Panc1 (cell line): ENCODE data around the gene UACA. TPM values are rescaled to one million over a fixed set of nuclear protein-coding genes. Genes with fewer than 3 reads are reported as not detected.

Experiments used
- ATAC-seq: fragments of 200-7000 bp; cut with Tn5 transposase; 2 replicates; pipeline ENCODE4 v1.9.1; 2020; ENCODE audit warnings: mild to moderate bottlenecking, moderate library complexity
- BruUV-seq: library from RNA; stranded (reverse); fragments of 400-500 nt; replicated peaks from 2 replicates; lab custom pipeline; 2021; lab: Mats Ljungman, UMichigan
- CTCF ChIA-PET: fragments of 300-600 bp; sonication (Branson Sonifier 250); formaldehyde crosslinking; loops from one replicate; lab custom pipeline; 2022; ENCODE audit warnings: antibody characterized with exemption; lab: Charles Lee
- POLR2A ChIA-PET: fragments of 300-600 bp; sonication (Branson Sonifier 250); formaldehyde crosslinking; loops from one replicate; lab custom pipeline; 2022; ENCODE audit warnings: antibody characterized with exemption; lab: Charles Lee
- DNase-seq: peaks from one replicate; pipeline ENCODE4 v3.0.0-alpha.2; 2010; ENCODE audit warnings: low read depth, low spot score
- H3K27ac ChIP-seq: 2 replicates; pipeline ENCODE4 v1.5.1; 2011; ENCODE audit warnings: mild to moderate bottlenecking, low read length, inconsistent platforms
- H3K27me3 ChIP-seq: fragments of 200-500 bp; sonication (Bioruptor generic); 2 replicates; pipeline ENCODE4 v1.6.0; 2014; ENCODE audit warnings: low read length, inconsistent platforms; ENCODE audit not compliant: control insufficient read depth, insufficient read depth
- H3K36me3 ChIP-seq: fragments of 200-500 bp; sonication (Bioruptor generic); 2 replicates; pipeline ENCODE4 v1.5.1; 2014; ENCODE audit warnings: inconsistent platforms, mild to moderate bottlenecking, low read length, moderate library complexity; ENCODE audit not compliant: control insufficient read depth, insufficient read depth
- H3K4me1 ChIP-seq: 2 replicates; pipeline ENCODE4 v1.5.1; 2011; ENCODE audit warnings: inconsistent platforms, mild to moderate bottlenecking, low read length, moderate library complexity; ENCODE audit not compliant: control insufficient read depth, insufficient read depth
- H3K4me3 ChIP-seq, 2 experiments: 2 replicates each; pipeline ENCODE4 v1.5.1; 2011 to 2012; ENCODE audit warnings: low read depth in 2 of 2, low read length in 2 of 2, mild to moderate bottlenecking in 2 of 2, inconsistent platforms in 1 of 2, moderate library complexity in 1 of 2
- H3K9me3 ChIP-seq: fragments of 200-500 bp; sonication (Bioruptor generic); 2 replicates; pipeline ENCODE4 v1.5.1; 2014; ENCODE audit warnings: low read depth, mild to moderate bottlenecking, inconsistent platforms, low read length, moderate library complexity; ENCODE audit not compliant: control insufficient read depth, insufficient read depth
- CTCF ChIP-seq: fragments of 450-650 bp; IDR thresholded peaks from 2 replicates; pipeline ENCODE4 v1.5.1; 2017; ENCODE audit warnings: mild to moderate bottlenecking
- POLR2AphosphoS5 ChIP-seq: IDR thresholded peaks from 2 replicates; pipeline ENCODE4 v1.6.1; 2012; ENCODE audit warnings: mild to moderate bottlenecking, low read depth, low read length, moderate library complexity
- REST ChIP-seq, 2 experiments: IDR thresholded peaks; 2 replicates each; pipeline ENCODE4 v1.6.1; 2011 to 2012; ENCODE audit warnings: low read depth in 2 of 2, control low read depth in 1 of 2, low read length in 1 of 2, mild to moderate bottlenecking in 1 of 2, moderate library complexity in 1 of 2; ENCODE audit not compliant: insufficient read depth in 1 of 2
- SIN3A ChIP-seq: IDR thresholded peaks from 2 replicates; pipeline ENCODE4 v1.6.1; 2012; ENCODE audit warnings: low read depth, mild to moderate bottlenecking, low read length, moderate library complexity, borderline replicate concordance; ENCODE audit not compliant: insufficient read depth
- TCF7L2 ChIP-seq: IDR thresholded peaks from 2 replicates; pipeline ENCODE4 v1.6.1; 2011; ENCODE audit warnings: mild to moderate bottlenecking, low read depth, low read length, inconsistent platforms
- in situ Hi-C: cut with HindIII; loops from 2 replicates; pipeline ENCODE4 v1.10.0; 2016; ENCODE audit warnings: low sequenced_read_pairs, low pct_unique_long_range_greater_than_20kb
- intact Hi-C: fragments of 100-400 bp; cut with micrococcal nuclease; formaldehyde crosslinking; loops from one replicate; pipeline ENCODE4 v1.10.0; 2022; ENCODE audit not compliant: unreplicated experiment
- total RNA-seq: library from RNA; stranded (reverse); gene quantifications from one replicate; pipeline ENCODE4 v1.2.1, GENCODE V29; 2021; ENCODE audit not compliant: unreplicated experiment

Gene UACA
- total RNA-seq, 1 experiment from 2014 or later: 303 TPM

DNA sequence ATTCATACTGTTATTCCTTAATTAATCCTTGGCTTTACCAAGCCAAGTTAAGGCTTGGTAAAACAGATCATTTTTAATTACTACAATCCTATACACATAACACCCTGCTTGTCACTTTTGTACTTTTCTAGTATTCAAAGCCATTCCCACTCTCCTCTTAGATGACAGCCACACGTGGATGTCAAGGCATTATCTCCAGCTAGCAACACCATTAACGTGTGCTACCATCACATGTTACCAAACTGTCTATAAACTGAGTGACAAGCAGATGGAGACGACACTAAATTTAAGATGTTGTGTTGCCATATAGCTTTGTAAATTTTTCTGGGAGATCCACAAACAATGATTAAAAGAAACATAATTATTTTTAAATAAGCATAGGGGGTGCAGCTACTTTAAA, 103.7 kb downstream of the UACA start:
- no peak for DNase-seq
- TF ChIP-seq REST (IDR thresholded peaks at IDR 0.05; ENCODE audit: insufficient read depth in 1 of 2, low read depth in 2 of 2, low read length in 1 of 2) (no peak), POLR2AphosphoS5 (no peak), CTCF (no peak), TCF7L2 (no peak), SIN3A (no peak)
- H3K27ac ChIP-seq: no peak overlapping the region
- H3K36me3 ChIP-seq: peaks cover 49% of the 10 kb centered on the region
- peaks cover 5% of the 10 kb centered on the region; the same call in 1 of the 2 replicates for H3K4me1 ChIP-seq
- no TSS peak for BruUV-seq
- H3K4me3 ChIP-seq: no peak overlapping the region
- in situ Hi-C loops: no loop called here
- ATAC-seq: no peak
- intact Hi-C loops: no loop called here
- POLR2A ChIA-PET: no interaction called here
- H3K27me3 ChIP-seq: no peaks in the 10 kb centered on the region
- CTCF ChIA-PET: no interaction called here
- H3K9me3 ChIP-seq: no peaks in the 10 kb centered on the region

DNA sequence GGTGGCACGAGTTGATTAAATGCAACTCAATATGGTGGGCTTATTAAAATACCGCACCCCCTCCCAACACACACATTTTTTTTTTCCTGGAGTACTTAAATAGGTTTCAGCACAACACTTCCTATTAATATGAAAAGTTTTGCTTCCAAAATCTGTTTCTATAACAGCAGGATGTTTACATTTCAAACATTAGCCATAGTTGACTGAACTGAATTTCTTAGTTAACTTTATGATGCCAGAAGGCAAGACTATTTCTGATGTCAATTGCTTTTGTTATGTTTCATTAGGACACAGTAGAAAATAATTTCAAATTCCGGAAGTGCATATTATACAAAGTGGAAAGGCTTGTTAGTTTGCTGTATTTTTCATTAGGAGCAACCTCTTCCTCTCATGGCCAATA, 104.7 kb downstream of the UACA start:
- TF ChIP-seq TCF7L2 (no peak), CTCF (no peak), POLR2AphosphoS5 (no peak), REST (IDR thresholded peaks at IDR 0.05; ENCODE audit: insufficient read depth in 1 of 2, low read depth in 2 of 2, low read length in 1 of 2) (no peak), SIN3A (no peak)
- H3K36me3 ChIP-seq: peaks cover 50% of the 10 kb centered on the region
- H3K4me1 ChIP-seq: peaks cover 5% of the 10 kb centered on the region; the same call in 1 of the 2 replicates
- H3K4me3 ChIP-seq: no peak overlapping the region
- DNase-seq: no peak
- in situ Hi-C loops: no loop called here
- ChIA-PET CTCF (no interaction called here), POLR2A (no interaction called here)
- H3K27me3 ChIP-seq: no peaks in the 10 kb centered on the region
- intact Hi-C loops: no loop called here
- H3K9me3 ChIP-seq: no peaks in the 10 kb centered on the region
- no peak overlapping the region for H3K27ac ChIP-seq
- BruUV-seq: no TSS peak
- ATAC-seq: no peak
